Neutrophil (primary cell): Measurements from ENCODE around the gene LYRM2.

ENCODE experiments used
- H3K27ac ChIP-seq: fragments of 200-600 bp; sonication (generic); 2 replicates; pipeline ENCODE4 v1.5.1; 2016; ENCODE audit warnings: mild to moderate bottlenecking, moderate library complexity
- H3K27me3 ChIP-seq: fragments of 200-600 bp; sonication (generic); 2 replicates; pipeline ENCODE4 v1.6.0; 2016; ENCODE audit warnings: mild to moderate bottlenecking
- H3K36me3 ChIP-seq: fragments of 200-600 bp; sonication (generic); 2 replicates; pipeline ENCODE4 v1.5.1; 2017
- H3K4me1 ChIP-seq, 2 experiments: fragments of 200-600 bp in 1 of 2; sonication (generic) in 1 of 2; 1 replicate in 1 of 2; 2 replicates in 1 of 2; pipeline versions ENCODE4 v1.5.1 to v1.6.1; 2013 to 2016; ENCODE audit warnings: low read depth in 1 of 2, low read length in 1 of 2, mild to moderate bottlenecking in 1 of 2, moderate library complexity in 1 of 2; ENCODE audit not compliant: control insufficient read depth in 1 of 2, insufficient read depth in 1 of 2
- H3K4me3 ChIP-seq, 2 experiments: fragments of 200-600 bp in 1 of 2; sonication (generic) in 1 of 2; 1 replicate in 1 of 2; 2 replicates in 1 of 2; pipeline ENCODE4 v1.5.1; 2013 to 2016; ENCODE audit warnings: low read depth in 1 of 2, low read length in 1 of 2, mild to moderate bottlenecking in 1 of 2, moderate library complexity in 1 of 2
- H3K9me3 ChIP-seq: fragments of 200-600 bp; sonication (generic); 2 replicates; pipeline ENCODE4 v1.5.1; 2016
- TF ChIP-seq, protein P1 (sequence below): fragments of 200-600 bp; sonication (generic); IDR thresholded peaks from 2 replicates; pipeline ENCODE4 v1.5.1; 2016; ENCODE audit warnings: antibody characterized with exemption

LYRM2 gene

DNA sequence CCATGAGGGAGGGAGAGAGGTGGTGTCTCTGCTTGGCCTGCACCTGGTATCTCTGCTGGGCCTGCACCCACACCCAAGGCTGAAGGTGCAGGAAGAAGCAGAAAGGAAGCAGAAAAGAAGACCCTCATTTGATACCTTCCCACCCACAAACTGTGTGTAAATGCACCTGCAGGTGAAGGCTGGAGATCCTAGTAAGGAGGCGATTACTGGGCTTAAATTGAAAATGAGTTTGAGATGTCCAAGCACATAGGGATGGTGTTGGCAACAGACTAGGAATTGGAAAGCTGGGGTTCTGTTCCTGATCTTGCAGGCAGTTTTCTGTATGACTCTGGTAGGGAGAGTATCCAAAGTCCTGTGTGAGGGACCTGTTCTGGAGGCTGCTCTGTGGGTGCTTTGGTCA is 74.7 kb downstream of the LYRM2 start:
- TF ChIP-seq, protein P1, sequence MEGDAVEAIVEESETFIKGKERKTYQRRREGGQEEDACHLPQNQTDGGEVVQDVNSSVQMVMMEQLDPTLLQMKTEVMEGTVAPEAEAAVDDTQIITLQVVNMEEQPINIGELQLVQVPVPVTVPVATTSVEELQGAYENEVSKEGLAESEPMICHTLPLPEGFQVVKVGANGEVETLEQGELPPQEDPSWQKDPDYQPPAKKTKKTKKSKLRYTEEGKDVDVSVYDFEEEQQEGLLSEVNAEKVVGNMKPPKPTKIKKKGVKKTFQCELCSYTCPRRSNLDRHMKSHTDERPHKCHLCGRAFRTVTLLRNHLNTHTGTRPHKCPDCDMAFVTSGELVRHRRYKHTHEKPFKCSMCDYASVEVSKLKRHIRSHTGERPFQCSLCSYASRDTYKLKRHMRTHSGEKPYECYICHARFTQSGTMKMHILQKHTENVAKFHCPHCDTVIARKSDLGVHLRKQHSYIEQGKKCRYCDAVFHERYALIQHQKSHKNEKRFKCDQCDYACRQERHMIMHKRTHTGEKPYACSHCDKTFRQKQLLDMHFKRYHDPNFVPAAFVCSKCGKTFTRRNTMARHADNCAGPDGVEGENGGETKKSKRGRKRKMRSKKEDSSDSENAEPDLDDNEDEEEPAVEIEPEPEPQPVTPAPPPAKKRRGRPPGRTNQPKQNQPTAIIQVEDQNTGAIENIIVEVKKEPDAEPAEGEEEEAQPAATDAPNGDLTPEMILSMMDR, result no peak
- Histone ChIP-seq H3K27me3 (no peaks in the 10 kb centered on the region), H3K27ac (no peak overlapping the region), H3K9me3 (no peaks in the 10 kb centered on the region), H3K4me3 (no peak overlapping the region), H3K36me3 (no peaks in the 10 kb centered on the region), H3K4me1 (no peaks in the 10 kb centered on the region)

DNA sequence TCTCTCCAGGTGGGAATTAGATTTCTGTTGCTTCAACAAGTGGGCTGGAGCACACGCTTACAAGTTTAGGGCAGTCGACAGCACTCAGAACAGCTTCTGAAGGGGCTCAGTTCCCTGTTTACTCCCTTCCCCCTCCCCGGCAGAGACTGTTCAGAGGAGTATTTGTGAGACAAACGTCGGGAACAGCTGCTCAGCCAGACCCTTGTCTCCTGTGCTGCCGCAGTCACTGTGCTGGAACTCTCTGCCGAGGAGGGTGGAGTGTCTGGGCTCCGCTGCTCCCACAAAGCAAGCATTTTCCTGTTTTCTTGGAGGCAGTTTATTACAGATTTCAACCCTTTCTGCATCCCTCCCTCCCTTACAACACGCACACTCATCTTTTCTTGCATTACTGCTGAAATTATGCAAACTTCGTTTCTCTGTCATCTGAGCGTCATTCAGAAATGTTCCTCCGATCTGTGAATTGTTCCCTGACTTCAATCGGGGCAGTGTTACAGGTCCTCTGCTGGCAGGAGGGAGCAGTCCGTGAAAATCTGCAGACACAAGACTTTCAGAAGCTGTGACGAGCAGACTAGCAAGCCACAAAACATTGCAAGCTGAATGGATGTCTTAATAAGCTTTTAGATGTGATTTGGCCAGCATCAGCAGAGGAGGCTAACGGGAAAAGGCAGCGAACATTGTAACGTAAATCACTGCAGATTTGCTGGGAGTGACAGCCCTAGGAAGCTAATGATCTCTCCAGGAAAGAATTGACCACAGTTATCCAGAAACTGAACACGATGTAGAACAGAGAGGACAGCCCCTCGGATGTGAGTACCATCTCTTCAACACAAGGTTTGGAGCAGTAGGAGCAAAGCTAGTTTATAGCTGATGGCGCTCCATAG is 76.2 kb downstream of the LYRM2 start:
- TF ChIP-seq, protein P1, result no peak
- no peaks in the 10 kb centered on the region for H3K27me3 ChIP-seq
- H3K9me3 ChIP-seq, result no peaks in the 10 kb centered on the region
- no peaks in the 10 kb centered on the region for H3K4me1 ChIP-seq
- no peak overlapping the region for H3K27ac ChIP-seq
- no peak overlapping the region for H3K4me3 ChIP-seq
- H3K36me3 ChIP-seq, result no peaks in the 10 kb centered on the region

DNA sequence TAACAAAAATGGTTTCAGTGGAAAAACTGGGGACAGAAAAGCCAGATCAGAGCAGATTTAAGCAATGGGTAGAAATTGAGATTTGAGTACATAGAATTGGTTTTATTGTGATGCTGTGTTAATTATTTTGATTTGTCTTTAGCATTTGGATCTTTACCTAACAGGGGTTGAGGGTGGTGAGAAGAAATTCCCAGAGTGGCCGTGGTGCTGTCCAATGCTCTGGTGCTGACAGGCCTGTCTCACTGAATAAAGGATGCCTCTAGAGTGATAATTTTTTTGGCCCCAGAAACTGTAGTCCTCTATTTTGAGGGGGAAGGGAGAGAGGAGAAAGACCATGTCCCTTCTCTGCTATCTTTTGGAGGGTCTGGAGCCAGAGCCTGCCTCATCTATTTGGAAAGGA is 79.1 kb downstream of the LYRM2 start:
- no peaks in the 10 kb centered on the region for H3K4me1 ChIP-seq
- H3K27ac ChIP-seq, result no peak overlapping the region
- no peak overlapping the region for H3K4me3 ChIP-seq
- H3K36me3 ChIP-seq, result no peaks in the 10 kb centered on the region
- TF ChIP-seq, protein P1, result no peak
- no peaks in the 10 kb centered on the region for H3K9me3 ChIP-seq
- H3K27me3 ChIP-seq, result no peaks in the 10 kb centered on the region

DNA sequence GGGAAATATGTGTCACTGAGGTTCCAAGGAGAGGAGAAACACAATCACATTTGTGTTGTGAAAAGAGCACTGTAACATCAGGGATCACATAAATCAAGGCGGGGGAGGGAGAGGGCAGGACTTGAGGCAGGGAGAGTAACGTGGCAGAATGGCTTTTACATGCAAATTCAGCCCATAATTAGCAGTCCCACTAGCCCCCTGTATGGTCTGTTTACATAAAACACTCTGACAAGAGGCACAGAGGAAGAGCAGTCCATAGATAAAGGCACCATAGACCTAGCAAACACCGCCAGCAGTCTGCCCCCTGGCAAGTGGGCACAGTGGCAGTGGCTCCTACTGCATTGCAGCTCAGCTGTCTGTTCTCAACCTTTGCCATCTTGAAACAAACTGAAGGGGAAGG is 82.7 kb downstream of the LYRM2 start:
- Histone ChIP-seq H3K9me3 (no peaks in the 10 kb centered on the region), H3K27ac (no peak overlapping the region), H3K36me3 (no peaks in the 10 kb centered on the region), H3K27me3 (no peaks in the 10 kb centered on the region), H3K4me1 (no peaks in the 10 kb centered on the region), H3K4me3 (no peak overlapping the region)
- TF ChIP-seq, protein P1, result no peak

DNA sequence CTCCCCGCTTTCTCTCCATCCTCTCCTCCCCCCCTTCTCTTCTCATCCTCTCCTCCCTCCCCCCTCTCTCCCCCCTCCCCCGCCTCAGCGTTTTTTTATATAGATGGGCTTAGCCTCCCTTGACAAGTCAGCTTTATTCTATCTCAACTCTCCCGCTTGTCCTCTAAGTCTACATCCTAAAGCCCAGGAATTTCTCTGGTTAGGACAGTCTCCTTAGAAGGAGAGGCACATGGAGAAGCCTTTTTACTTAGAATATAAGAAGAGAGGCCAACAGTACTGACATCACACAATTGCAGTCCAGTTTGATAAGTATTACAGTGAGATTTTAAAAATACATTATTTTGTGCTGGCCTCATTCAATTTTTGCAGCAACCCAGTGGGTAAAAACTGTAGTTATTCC is 83.5 kb downstream of the LYRM2 start:
- H3K4me3 ChIP-seq, result no peak overlapping the region
- no peak overlapping the region for H3K27ac ChIP-seq
- no peaks in the 10 kb centered on the region for H3K9me3 ChIP-seq
- TF ChIP-seq, protein P1, result no peak
- H3K4me1 ChIP-seq, result no peaks in the 10 kb centered on the region
- no peaks in the 10 kb centered on the region for H3K27me3 ChIP-seq
- no peaks in the 10 kb centered on the region for H3K36me3 ChIP-seq
